Sigmoid colon (tissue), 4 donors: ENCODE measurements around the gene ARRB2.

Experiments used
- CTCF ChIP-seq, 4 experiments: fragments of 450-650 bp in 3 of 4; fragments of 200-600 bp in 1 of 4; IDR thresholded peaks; one replicate each; pipeline ENCODE4 v1.5.1; 2016 to 2019; ENCODE audit warnings: antibody characterized with exemption in 4 of 4, mild to moderate bottlenecking in 3 of 4, moderate library complexity in 2 of 4
- EP300 ChIP-seq, 4 donors: sonication (generic); formaldehyde crosslinking; IDR thresholded peaks; one replicate each; pipeline ENCODE4 v1.6.1; 2017; ENCODE audit warnings: antibody characterized with exemption in 4 of 4
- POLR2A ChIP-seq, 2 donors: fragments of 450-650 bp; IDR thresholded peaks; one replicate each; pipeline ENCODE4 v1.6.1; 2016; ENCODE audit warnings: antibody characterized with exemption in 2 of 2, mild to moderate bottlenecking in 2 of 2, moderate library complexity in 2 of 2
- POLR2AphosphoS5 ChIP-seq, 4 donors: sonication (generic); formaldehyde crosslinking; IDR thresholded peaks; one replicate each; pipeline ENCODE4 v1.6.1; 2017; ENCODE audit warnings: antibody characterized with exemption in 4 of 4

- no peak for TF ChIP-seq CTCF (IDR thresholded peaks at IDR 0.05)
- TF ChIP-seq POLR2AphosphoS5 (IDR thresholded peaks at IDR 0.05): no peak
- TF ChIP-seq POLR2A (IDR thresholded peaks at IDR 0.05): no peak
- no peak for TF ChIP-seq EP300 (IDR thresholded peaks at IDR 0.05)
These were observed 4.8 kb downstream of the ARRB2 start for GRCh38 chr17:4715063-4715744.
